Posterior vena cava (tissue), 2 donors: ENCODE results near the gene SLC25A51. TPM values are rescaled to one million over a fixed set of nuclear protein-coding genes. Genes with fewer than 3 reads are reported as not detected.
"Not testable (repeated sequence)": the region's sequence is repeated elsewhere in the genome, so short reads cannot be mapped to it uniquely, and the experiment has no call there.

Experiments used
- DNase-seq: peaks from one replicate; pipeline ENCODE4 v3.0.0-alpha.2; 2020; ENCODE audit warnings: low spot score
- intact Hi-C, 2 donors: fragments of 100-400 bp; cut with DNase I; formaldehyde crosslinking; loops; one replicate each; pipeline versions ENCODE4 v1.14.1 to v1.14.2; 2022 to 2023
- total RNA-seq, 2 donors: library from RNA; stranded (reverse); fragmentation: NEBNext Ultra II Directional; extraction: Animal tissue kit (Norgen Biotek cat#: 25700); gene quantifications; one replicate each; pipeline ENCODE4 v1.2.1, GENCODE V29; 2021
- donor health status: DM: yes; HTN: yes; CAD: no.
- donor health status: DM: yes; HTN: yes; CAD: no.

The SLC25A51 gene
- total RNA-seq, 2 donors from 2014 or later = 28.1 to 28.6 TPM

DNA sequence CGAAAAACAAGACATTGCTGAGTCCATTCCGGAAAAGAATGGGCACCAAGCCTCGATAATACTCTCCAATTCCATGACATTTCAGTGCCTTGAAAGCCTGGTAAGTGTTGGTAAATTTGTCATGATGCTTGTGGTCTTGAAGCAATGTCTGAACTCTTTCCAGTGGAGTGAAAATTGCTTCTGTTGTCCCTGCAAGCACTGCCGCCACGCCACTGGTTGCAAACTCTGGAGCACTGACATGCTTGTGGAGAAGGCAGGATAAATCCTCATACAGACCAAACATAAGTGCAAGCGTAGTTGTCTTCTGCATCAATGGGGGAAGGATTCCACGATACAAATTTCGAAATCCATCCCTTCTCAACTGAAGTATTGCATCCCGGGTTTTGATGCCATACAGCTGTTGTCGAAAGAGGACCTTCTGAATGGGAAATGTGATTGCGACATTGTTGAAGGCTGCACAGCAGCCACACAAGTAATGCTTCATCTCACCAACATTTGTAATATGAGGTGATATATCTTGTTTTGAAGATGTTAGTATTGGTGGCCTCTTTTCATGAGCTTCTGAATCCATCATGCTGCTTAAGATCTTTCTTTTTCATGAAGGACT is 15.8 kb downstream of the SLC25A51 start:
- DNase-seq, intact Hi-C loops: not testable (repeated sequence)

DNA sequence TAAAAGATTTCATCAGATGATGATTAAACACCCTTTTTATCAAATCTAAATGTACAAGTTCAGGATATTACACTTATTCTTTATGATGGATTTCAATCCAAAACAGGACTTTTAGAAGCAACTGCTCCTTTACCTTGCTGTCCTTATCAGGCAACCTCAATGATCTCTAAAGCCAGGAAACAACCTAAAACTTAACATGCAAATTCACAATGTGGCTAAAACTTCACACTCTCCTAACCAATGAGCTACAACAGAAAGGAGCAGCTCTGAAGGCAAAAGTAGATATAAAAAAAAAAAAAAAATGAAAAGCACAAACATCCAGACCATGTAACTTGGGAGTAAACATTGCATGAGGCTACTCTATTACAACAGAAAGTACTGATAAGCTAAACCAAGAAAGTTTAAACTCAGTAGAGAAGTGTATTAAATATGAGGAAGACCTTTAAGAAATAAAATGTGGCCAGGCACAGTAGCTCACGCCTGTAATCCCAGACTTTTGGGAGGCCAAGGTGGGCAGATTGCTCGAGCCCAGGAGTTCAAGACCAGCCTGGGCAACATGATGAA is 22.9 kb downstream of the SLC25A51 start:
- intact Hi-C loops = no loop called here
- DNase-seq = no peak

DNA sequence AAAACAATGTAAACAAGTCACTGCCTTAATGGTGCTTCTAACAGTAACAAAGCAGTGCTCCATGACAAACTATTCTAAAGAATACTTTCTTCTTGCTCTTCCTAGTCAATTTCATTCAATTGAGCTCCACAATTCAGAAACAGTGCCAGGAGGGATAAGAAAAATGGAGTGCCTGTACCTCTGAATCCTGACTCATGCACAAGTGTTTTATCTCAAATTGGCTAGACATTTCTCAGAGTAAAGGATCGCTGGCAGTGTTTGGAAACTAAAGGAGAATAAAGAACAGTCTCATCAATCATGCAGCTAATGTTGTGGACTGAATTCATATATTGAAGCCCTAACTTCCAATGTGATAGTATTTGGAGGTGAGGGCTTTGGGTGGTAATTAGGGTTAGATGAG is 27.6 kb downstream of the SLC25A51 start:
- intact Hi-C loops = no loop called here
- no peak for DNase-seq

DNA sequence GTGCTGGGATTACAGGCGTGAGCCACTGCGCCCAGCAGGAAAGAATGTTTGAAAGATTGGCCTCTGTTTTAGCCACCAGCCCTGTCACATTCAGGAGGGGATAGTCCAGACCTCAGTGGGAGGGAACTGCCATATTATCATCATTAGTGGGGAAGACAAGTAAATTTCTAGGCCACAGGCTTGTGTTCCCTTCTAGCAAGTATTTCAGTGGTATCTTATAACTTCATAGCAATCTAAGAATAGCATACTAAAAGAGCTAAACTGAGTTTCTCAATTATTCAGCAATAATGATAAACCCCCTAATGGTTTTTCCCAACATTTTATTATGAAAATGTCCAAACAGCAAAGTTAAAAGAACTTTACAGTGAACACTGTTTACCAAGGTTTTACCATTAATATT is 30.0 kb downstream of the SLC25A51 start:
- DNase-seq = no peak
- intact Hi-C loops = no loop called here

DNA sequence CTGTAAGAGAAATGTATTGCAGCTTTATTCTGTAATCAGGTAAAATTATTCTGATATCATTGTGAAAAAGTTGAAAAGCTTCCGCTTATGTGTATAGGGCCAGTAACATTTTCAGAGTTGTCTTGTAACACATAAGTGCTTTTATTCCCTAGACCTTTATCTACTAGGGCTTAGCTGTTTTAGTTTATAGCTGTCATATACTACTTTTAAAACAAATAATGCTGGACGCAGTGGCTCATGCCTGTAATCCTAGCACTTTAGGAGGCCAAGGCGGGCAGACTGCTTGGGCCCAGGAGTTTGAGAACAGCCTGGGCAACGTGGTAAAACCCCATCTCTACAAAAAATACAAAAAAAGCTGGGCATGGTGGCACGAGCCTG is 33.1 kb downstream of the SLC25A51 start:
- intact Hi-C loops = no loop called here

DNA sequence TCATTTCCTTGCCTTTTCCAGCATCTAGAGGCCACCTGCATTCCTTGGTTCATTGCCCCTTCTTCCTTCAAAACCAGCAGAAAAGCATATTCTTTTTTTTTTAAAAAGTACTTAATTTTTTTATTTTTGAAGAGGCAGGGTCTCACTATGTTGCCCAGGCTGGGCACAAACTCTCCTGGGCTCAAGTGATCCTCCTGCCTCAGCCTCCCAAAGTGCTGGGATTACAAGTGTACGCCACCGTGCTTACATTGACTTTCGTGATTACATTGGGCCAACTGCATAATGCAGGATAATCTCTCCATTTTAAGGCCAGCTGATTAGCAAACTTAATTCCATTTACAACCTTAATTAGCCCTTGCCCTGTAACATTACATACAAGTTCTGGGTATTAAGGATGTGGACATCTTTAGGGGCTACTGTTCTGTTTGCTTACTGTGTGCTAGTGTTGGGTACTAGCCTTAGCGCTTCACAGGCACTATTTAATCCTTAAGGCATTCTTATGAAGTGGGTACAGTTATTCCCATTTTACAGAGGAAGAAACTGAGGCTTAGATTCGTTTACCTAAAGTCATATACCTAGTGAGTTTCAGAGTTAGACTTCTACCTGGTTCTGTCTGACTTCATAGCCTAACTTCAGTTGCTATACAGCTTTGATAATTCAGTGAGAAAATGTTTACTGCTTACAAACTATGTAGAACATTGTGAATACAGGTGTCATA is 33.7 kb downstream of the SLC25A51 start:
- no peak for DNase-seq
- intact Hi-C loops = no loop called here

More for the DNA sequence above, 33.1 kb downstream of the SLC25A51 start:
- DNase-seq = no peak

DNA sequence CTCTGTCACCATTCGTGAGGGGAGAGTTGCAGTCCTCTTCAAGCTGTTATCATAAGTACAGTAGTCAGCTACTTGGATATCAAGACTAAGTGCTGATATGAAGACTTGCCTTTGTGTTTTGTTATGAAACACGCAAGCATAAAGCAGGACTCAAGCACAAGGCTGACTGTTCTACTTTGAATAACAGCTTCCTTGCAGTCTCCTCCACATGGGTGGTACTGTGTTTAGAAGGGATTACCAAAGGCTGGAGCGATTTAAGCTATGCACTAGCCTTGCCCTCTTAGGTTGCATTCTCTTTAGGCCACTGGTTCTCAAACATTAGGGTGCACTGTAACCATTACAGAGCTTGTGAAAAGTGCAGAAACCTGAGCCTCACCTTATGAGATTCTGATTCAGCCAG is 41.4 kb downstream of the SLC25A51 start:
- intact Hi-C loops = no loop called here

DNA sequence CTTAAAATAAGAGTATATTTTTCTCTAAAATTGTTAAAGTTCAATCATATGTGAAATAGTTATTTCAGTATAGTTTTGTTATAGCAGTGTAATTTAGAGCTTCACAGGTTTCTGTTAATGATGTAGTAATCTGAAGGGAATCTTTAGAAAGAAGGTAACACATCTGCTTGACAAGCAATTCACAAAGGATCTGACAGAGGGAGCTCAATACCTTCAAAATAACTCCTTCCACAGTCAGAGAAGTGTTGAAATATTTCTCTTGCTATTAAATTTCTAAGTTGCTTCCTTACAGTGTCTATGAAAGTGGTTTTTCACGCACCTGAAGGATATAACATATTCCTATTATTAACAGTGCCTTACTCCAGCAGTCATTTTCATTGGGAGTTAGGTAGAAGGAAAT is 44.9 kb downstream of the SLC25A51 start:
- no peak for DNase-seq
- intact Hi-C loops = no loop called here

More for the DNA sequence above, 41.4 kb downstream of the SLC25A51 start:
- DNase-seq = no peak

DNA sequence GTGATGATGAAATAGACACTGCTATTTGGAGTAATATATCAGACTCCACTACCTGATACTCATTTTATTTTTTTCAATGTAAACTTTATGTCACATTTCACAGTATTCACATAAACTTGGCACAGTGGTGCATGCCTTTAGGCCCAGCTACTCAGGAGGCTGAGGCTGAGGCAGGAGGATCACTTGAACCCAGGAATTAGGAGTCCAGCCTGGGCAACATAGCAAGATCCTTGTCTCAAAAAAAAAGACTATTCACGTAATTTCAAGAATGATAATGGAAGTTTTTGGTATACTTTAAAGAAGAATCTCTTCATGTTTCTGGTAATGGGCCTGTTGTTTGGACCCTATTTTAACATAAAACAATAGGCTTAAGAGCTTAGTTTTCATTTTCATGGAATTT is 47.4 kb downstream of the SLC25A51 start:
- DNase-seq = no peak
- intact Hi-C loops = no loop called here

DNA sequence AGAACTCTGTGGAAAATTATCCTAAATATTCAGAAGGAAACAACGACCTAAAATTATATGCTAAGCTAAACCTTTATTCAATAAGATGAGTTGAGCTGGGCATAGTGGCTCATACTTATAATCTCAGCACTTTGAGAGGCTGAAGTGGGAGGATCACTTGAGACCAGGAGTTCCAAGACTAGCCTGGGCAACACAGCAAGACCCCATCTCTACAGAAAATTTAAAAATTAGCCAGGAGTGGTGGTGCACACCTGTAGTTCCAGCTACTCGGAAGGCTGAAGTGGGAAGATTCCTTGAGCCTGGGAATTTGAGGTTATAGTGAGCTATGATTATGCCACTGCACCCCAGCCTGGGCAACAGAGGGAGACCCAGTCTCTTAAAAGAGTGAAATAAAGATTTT is 51.7 kb downstream of the SLC25A51 start:
- intact Hi-C loops = no loop called here

DNA sequence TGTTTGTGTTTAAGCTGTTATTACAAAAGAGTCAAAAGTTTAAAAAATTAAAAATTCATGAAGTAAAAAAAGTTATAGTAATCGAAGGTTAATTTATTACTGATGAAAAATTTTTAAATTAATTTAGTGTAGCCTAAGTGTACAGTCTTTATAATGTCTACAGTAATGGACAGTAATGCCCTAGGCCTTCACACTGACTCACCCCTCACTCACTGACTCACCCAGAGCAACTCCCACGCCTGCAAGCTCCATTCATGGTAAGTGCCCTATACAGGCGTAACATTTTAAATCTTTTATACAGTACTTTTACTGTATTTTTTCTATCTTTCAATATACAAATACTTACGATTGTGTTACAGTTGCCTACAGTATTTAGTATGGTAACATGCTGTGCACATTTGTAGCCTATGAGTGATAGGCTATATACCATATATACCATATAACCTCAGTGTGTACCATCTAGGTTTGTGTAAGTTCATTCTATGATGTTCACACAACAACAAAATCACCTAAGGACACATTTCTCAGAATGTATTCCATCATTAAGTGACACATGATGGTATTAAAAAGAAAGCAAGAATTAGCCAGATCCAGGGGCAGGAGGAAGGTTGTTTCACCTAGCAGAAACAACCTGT is 63.2 kb downstream of the SLC25A51 start:
- DNase-seq = no peak
- intact Hi-C loops = no loop called here

More for the DNA sequence above, 51.7 kb downstream of the SLC25A51 start:
- no peak for DNase-seq

DNA sequence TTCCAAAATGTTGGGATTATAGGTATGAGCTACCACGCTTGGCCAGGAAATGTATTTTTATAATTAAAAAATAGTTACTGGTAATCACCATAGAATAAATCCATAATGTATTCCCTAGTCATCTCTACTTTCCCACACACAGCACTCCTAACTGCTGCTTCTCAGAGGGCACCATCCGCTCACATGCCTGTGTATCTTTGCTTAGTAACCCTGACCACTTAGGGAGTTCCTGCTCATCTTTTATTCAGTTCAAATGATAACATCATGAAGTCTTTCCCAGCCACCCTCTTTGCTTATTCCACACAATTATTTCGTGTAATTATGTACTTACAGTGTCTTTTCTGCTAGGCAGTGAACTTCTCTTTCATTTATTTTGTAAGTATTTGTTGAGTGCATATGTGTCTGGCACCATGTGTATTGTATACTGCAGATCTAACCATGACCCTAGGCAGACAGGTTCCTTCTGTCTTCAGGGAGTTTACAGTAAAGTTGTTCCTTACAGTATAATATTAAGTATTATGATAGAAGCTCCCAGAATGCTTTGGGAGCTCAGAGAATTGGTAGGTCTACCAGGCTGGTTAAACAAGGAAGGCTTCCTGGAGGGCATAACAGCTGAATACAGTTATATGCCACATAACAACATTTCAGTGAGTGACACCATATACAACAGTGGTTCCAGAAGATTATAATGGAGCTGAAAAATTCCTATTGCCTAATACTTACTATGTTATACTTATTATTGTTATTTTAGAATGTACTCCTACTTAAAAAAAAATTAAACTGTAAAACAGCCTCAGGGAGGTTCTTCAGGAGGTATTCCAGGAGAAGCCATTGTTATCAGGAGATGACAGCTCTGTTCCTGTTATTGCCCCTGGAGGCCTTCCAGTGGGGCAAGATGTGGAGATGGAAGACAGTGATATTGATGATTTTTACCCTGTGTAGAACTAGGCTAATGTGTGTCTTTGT is 64.1 kb downstream of the SLC25A51 start:
- intact Hi-C loops = no loop called here

More for the DNA sequence above, 64.1 kb downstream of the SLC25A51 start:
- DNase-seq = no peak

Other genes starting within 250 kb of the SLC25A51 start
- 1 to 10 TPM; 7.4 to 9.9 TPM for gene TRMT10B, start 150.3 kb downstream of the SLC25A51 start, total RNA-seq
- gene EXOSC3, start 119.1 kb downstream of the SLC25A51 start, total RNA-seq = 10 to 100 TPM; 18.3 to 25.3 TPM
- 10 to 100 TPM; 23.2 to 27.7 TPM for gene DCAF10, start 103.3 kb downstream of the SLC25A51 start, total RNA-seq
- 10 to 100 TPM; 18.7 to 23.0 TPM for gene SHB, start 165.1 kb upstream of the SLC25A51 start, total RNA-seq